H1 (cell line): ENCODE measurements around the gene TGM5. TPM values are rescaled to one million over a fixed set of nuclear protein-coding genes. Genes with fewer than 3 reads are reported as not detected.

Source experiments
- CTCF ChIA-PET: fragments of 300-600 bp; sonication (Branson Sonifier 250); formaldehyde crosslinking; loops from one replicate; lab custom pipeline; 2021; ENCODE audit not compliant: partially characterized antibody; lab: Charles Lee
- POLR2A ChIA-PET: fragments of 300-600 bp; sonication (Branson Sonifier 250); formaldehyde crosslinking; loops from one replicate; lab custom pipeline; 2021; ENCODE audit warnings: inconsistent platforms; ENCODE audit not compliant: partially characterized antibody; lab: Charles Lee
- DNase-seq, 2 experiments: peaks; one replicate each; pipeline versions ENCODE4 v3.0.0 to v3.0.0-alpha.2; 2010 to 2022; ENCODE audit warnings: low spot score in 2 of 2, low read depth in 1 of 2, mixed read lengths in 1 of 2
- FAIRE-seq: peaks from 2 replicates; lab custom pipeline; 2011; peaks lifted over from hg19 to GRCh38; lab: Jason Lieb, UNC
- H2AFZ ChIP-seq: 2 replicates; pipeline ENCODE4 v1.8.1; 2012; ENCODE audit warnings: low read length, inconsistent platforms
- H2AK5ac ChIP-seq: 2 replicates; pipeline ENCODE4 v1.6.1; 2013; ENCODE audit warnings: low read depth, low read length
- H2BK120ac ChIP-seq: replicated peaks from 2 replicates; pipeline ENCODE3; 2013; ENCODE audit warnings: low read depth, low read length, inconsistent platforms
- H2BK12ac ChIP-seq: 2 replicates; pipeline ENCODE4 v1.6.1; 2013; ENCODE audit warnings: low read depth, low read length
- H2BK15ac ChIP-seq: 2 replicates; pipeline ENCODE4 v1.6.1; 2013; ENCODE audit warnings: low read length
- H2BK20ac ChIP-seq: 2 replicates; pipeline ENCODE4 v1.6.1; 2013; ENCODE audit warnings: low read length
- H2BK5ac ChIP-seq: 2 replicates; pipeline ENCODE4 v1.6.1; 2013; ENCODE audit warnings: low read depth, low read length
- H3K14ac ChIP-seq: 2 replicates; pipeline ENCODE4 v1.6.1; 2013; ENCODE audit warnings: inconsistent platforms; ENCODE audit not compliant: insufficient read length
- H3K18ac ChIP-seq: 2 replicates; pipeline ENCODE4 v1.6.1; 2013; ENCODE audit warnings: low read length; ENCODE audit errors: extremely low read depth
- H3K23ac ChIP-seq: 2 replicates; pipeline ENCODE4 v1.6.1; 2013; ENCODE audit warnings: inconsistent platforms; ENCODE audit not compliant: insufficient read length
- H3K23me2 ChIP-seq: 2 replicates; pipeline ENCODE4 v1.6.1; 2013; ENCODE audit warnings: low read depth, low read length
- H3K27ac ChIP-seq: 2 replicates; pipeline ENCODE4 v1.6.1; 2011; ENCODE audit warnings: low read depth, low read length, inconsistent platforms
- H3K27me3 ChIP-seq, 4 experiments: replicated peaks in 1 of 4; 1 replicate in 1 of 4; 2 replicates in 3 of 4; pipeline versions ENCODE4 v1.6.1 to v1.8.1; 2011 to 2013; ENCODE audit warnings: low read length in 3 of 4, mild to moderate bottlenecking in 3 of 4, inconsistent platforms in 2 of 4, mixed read lengths in 2 of 4, moderate library complexity in 1 of 4; ENCODE audit not compliant: control insufficient read depth in 3 of 4, insufficient read depth in 3 of 4; ENCODE audit errors: extremely low read depth in 1 of 4
- H3K36me3 ChIP-seq, 4 experiments: 2 replicates each; pipeline versions ENCODE4 v1.6.1 to v1.8.1; 2011 to 2013; ENCODE audit warnings: mild to moderate bottlenecking in 4 of 4, low read length in 3 of 4, moderate library complexity in 2 of 4, control low read depth in 1 of 4, inconsistent platforms in 1 of 4; ENCODE audit not compliant: insufficient read depth in 4 of 4, control insufficient read depth in 2 of 4
- H3K4ac ChIP-seq: replicated peaks from 2 replicates; pipeline ENCODE3; 2013; ENCODE audit warnings: low read length, low read depth, mixed read lengths, inconsistent platforms; ENCODE audit not compliant: insufficient read length
- H3K4me1 ChIP-seq, 4 experiments: replicated peaks in 1 of 4; 1 replicate in 1 of 4; 2 replicates in 3 of 4; pipeline versions ENCODE4 v1.6.1 to v1.8.1; 2011 to 2013; ENCODE audit warnings: low read length in 3 of 4, inconsistent platforms in 2 of 4, mixed read lengths in 1 of 4; ENCODE audit not compliant: insufficient read depth in 4 of 4, control insufficient read depth in 3 of 4
- H3K4me2 ChIP-seq, 2 experiments: 2 replicates each; pipeline versions ENCODE4 v1.6.1 to v1.8.1; 2011 to 2013; ENCODE audit warnings: low read depth in 2 of 2, low read length in 2 of 2, control low read depth in 1 of 2, inconsistent platforms in 1 of 2, mild to moderate bottlenecking in 1 of 2; ENCODE audit not compliant: insufficient read depth in 1 of 2
- H3K4me3 ChIP-seq, 4 experiments: fragments of 200-600, 300-600 bp in 1 of 4; sonication (generic), shearing (Covaris generic), sonication (Bioruptor Twin) in 1 of 4; 2 replicates each; pipeline versions ENCODE4 v1.5.1 to v1.8.1; 2011 to 2016; ENCODE audit warnings: low read length in 4 of 4, low read depth in 3 of 4, control low read depth in 2 of 4, inconsistent platforms in 2 of 4, mild to moderate bottlenecking in 2 of 4, mixed read lengths in 1 of 4, moderate library complexity in 1 of 4; ENCODE audit not compliant: insufficient read depth in 2 of 4; ENCODE audit errors: extremely low read depth in 1 of 4
- H3K56ac ChIP-seq: replicated peaks from 2 replicates; pipeline ENCODE3; 2013; ENCODE audit warnings: low read depth, mild to moderate bottlenecking, mixed read lengths, low read length, inconsistent platforms; ENCODE audit not compliant: insufficient read length
- H3K79me1 ChIP-seq: 2 replicates; pipeline ENCODE4 v1.6.1; 2013; ENCODE audit warnings: low read depth, low read length, control low read depth
- H3K79me2 ChIP-seq, 2 experiments: 2 replicates each; pipeline versions ENCODE4 v1.6.1 to v1.8.1; 2012 to 2013; ENCODE audit warnings: low read length in 2 of 2, mild to moderate bottlenecking in 2 of 2, inconsistent platforms in 1 of 2; ENCODE audit not compliant: insufficient read depth in 2 of 2, control insufficient read depth in 1 of 2
- H3K9ac ChIP-seq, 4 experiments: replicated peaks in 1 of 4; 1 replicate in 1 of 4; 2 replicates in 3 of 4; pipeline versions ENCODE4 v1.6.1 to v1.8.1; 2011 to 2013; ENCODE audit warnings: low read depth in 3 of 4, low read length in 3 of 4, control low read depth in 2 of 4, mild to moderate bottlenecking in 2 of 4, moderate library complexity in 2 of 4, inconsistent platforms in 1 of 4; ENCODE audit errors: extremely low read depth in 1 of 4
- H3K9me3 ChIP-seq, 2 experiments: 2 replicates each; pipeline versions ENCODE4 v1.6.1 to v1.8.1; 2012 to 2013; ENCODE audit warnings: mild to moderate bottlenecking in 2 of 2, moderate library complexity in 2 of 2, control low read depth in 1 of 2, inconsistent platforms in 1 of 2, low read depth in 1 of 2, low read length in 1 of 2, mixed read lengths in 1 of 2; ENCODE audit not compliant: insufficient read depth in 2 of 2
- H4K20me1 ChIP-seq, 2 experiments: replicated peaks in 1 of 2; 2 replicates each; pipeline versions ENCODE3 to v1.8.1; 2011 to 2013; ENCODE audit warnings: inconsistent platforms in 2 of 2, low read length in 2 of 2, mild to moderate bottlenecking in 1 of 2; ENCODE audit not compliant: insufficient read depth in 2 of 2, control insufficient read depth in 1 of 2
- H4K5ac ChIP-seq: 2 replicates; pipeline ENCODE4 v1.6.1; 2013; ENCODE audit warnings: low read length, low read depth, mixed read lengths, inconsistent platforms; ENCODE audit not compliant: insufficient read length
- H4K8ac ChIP-seq: 2 replicates; pipeline ENCODE4 v1.8.0; 2013; ENCODE audit warnings: mild to moderate bottlenecking, moderate library complexity, low read length, inconsistent platforms; ENCODE audit not compliant: insufficient read depth; ENCODE audit errors: extremely low read depth
- H4K91ac ChIP-seq: replicated peaks from 2 replicates; pipeline ENCODE3; 2013; ENCODE audit warnings: low read length, mixed read lengths, inconsistent platforms; ENCODE audit not compliant: insufficient read length
- ATF3 ChIP-seq: IDR thresholded peaks from 2 replicates; pipeline ENCODE4 v1.6.1; 2011; ENCODE audit warnings: low read depth, mild to moderate bottlenecking, low read length; ENCODE audit not compliant: insufficient read depth
- CEBPB ChIP-seq: IDR thresholded peaks from 2 replicates; pipeline ENCODE4 v1.6.1; 2012; ENCODE audit warnings: low read depth, low read length
- TEAD4 ChIP-seq: IDR thresholded peaks from 2 replicates; pipeline ENCODE4 v1.6.1; 2012; ENCODE audit warnings: low read depth, low read length, inconsistent platforms, mixed read lengths
- WGBS, 2 experiments: shearing (Covaris generic) in 1 of 2; methylation state at CpG; one replicate each; pipeline versions ENCODE4 v1.1.6 to v1.1.7; 2013 to 2015; ENCODE audit warnings: low lambda C conversion rate in 2 of 2, mixed read lengths in 2 of 2, inconsistent platforms in 1 of 2, low coverage in 1 of 2, missing lambda C conversion rate in 1 of 2; ENCODE audit not compliant: insufficient replicate concordance in 2 of 2, insufficient coverage in 1 of 2, insufficient read length in 1 of 2; ENCODE audit errors: extremely low coverage in 1 of 2, missing lambda C conversion rate in 1 of 2; 5-methylcytosine and 5-hydroxymethylcytosine counted together
- polyA plus RNA-seq, 7 experiments: library from polyadenylated mRNA; depleted of rRNA in 3 of 7; stranded (reverse) in 5 of 7; unstranded in 2 of 7; fragments of >200 nt in 5 of 7; fragments of 200-250 nt in 2 of 7; gene quantifications; 1 replicate in 5 of 7; 2 replicates in 1 of 7; 4 replicates in 1 of 7; pipeline versions ENCODE4 v1.2.1 to v1.2.3, GENCODE V29; 2011 to 2013; ENCODE audit warnings: missing spikeins in 2 of 7, mixed read lengths in 2 of 7
- total RNA-seq: library from RNA; stranded (reverse); fragmentation: NEBNext Ultra II Directional; extraction: Animal tissue kit (Norgen Biotek cat#: 25700); gene quantifications from 2 replicates; pipeline ENCODE4 v1.2.1, GENCODE V29; 2021

TGM5 gene
- total and polyA plus RNA-seq, 2 of the 8 experiments (the other 6 are each of a cell fraction or from before 2014, with no cell fraction given) = not detected

GRCh38 chr15:43190178-43190577 is 76.5 kb downstream of the TGM5 start:
- FAIRE-seq = no peak
- POLR2A ChIA-PET = no interaction called here

More at GRCh38 chr15:43190178-43190577, 76.5 kb downstream of the TGM5 start:
- Histone ChIP-seq H3K79me2 (no peaks in the 10 kb centered on the region), H3K4me3 (no peak overlapping the region), H4K91ac (no peak overlapping the region), H3K14ac (no peak overlapping the region), H2BK15ac (no peak overlapping the region), H3K23me2 (peaks cover 7% of the 10 kb centered on the region), H3K4me2 (no peak overlapping the region), H3K23ac (no peak overlapping the region), H3K27ac (no peak overlapping the region), H2BK20ac (no peak overlapping the region), H3K9me3 (no peaks in the 10 kb centered on the region), H3K18ac (no peak overlapping the region), H4K8ac (no peak overlapping the region), H3K4me1 (peaks cover 0 to 4% (median 0%) of the 10 kb centered on the region in 4 experiments; a peak in 1 of 7 replicates), H4K5ac (no peak overlapping the region), H2BK5ac (no peak overlapping the region), H3K56ac (no peak overlapping the region), H2AK5ac (no peak overlapping the region), H2BK120ac (no peak overlapping the region), H2BK12ac (no peak overlapping the region), H3K4ac (no peak overlapping the region), H3K9ac (no peak overlapping the region), H3K36me3 (peaks cover 0 to 26% (median 4%) of the 10 kb centered on the region in 4 experiments; a peak in 5 of 8 replicates), H2AFZ (no peak overlapping the region), H3K79me1 (no peaks in the 10 kb centered on the region), H4K20me1 (peaks cover 0 to 2% of the 10 kb centered on the region in 2 experiments), H3K27me3 (no peaks in the 10 kb centered on the region)
- CTCF ChIA-PET = interaction anchor here (0.7 to 7.5 kb wide), 6 partner anchors 14 to 140 kb away, joined by 3 to 58 read pairs (median 7); partner anchors contain the start of gene TGM5
- DNase-seq = no peak
- TF ChIP-seq ATF3 (no peak), TEAD4 (no peak), CEBPB (no peak)
- 84% methylated on average over 1 of the region's 1 CpG; no CpG with 5 or more reads in 1 of the 2 experiments for WGBS, 2 experiments
